Astrocyte (in vitro differentiated cells and primary cell): ENCODE results near the gene ZNF558. TPM values are rescaled to one million over a fixed set of nuclear protein-coding genes. Genes with fewer than 3 reads are reported as not detected.

Source experiments
- DNase-seq: peaks from one replicate; pipeline ENCODE4 v3.0.0-alpha.2; 2010; ENCODE audit warnings: low read depth
- FAIRE-seq: peaks from 2 replicates; lab custom pipeline; 2011; peaks lifted over from hg19 to GRCh38; lab: Jason Lieb, UNC
- H2AFZ ChIP-seq: 2 replicates; pipeline ENCODE4 v1.6.0; 2012; ENCODE audit warnings: low read depth, low read length, inconsistent platforms
- H3K27ac ChIP-seq: 2 replicates; pipeline ENCODE4 v1.5.1; 2011; ENCODE audit warnings: low read depth, low read length, inconsistent platforms
- H3K27me3 ChIP-seq: 2 replicates; pipeline ENCODE4 v1.6.0; 2011; ENCODE audit warnings: low read length, inconsistent platforms; ENCODE audit not compliant: insufficient read depth
- H3K36me3 ChIP-seq: 2 replicates; pipeline ENCODE4 v1.5.1; 2011; ENCODE audit warnings: low read length, inconsistent platforms; ENCODE audit not compliant: insufficient read depth
- H3K4me1 ChIP-seq: 2 replicates; pipeline ENCODE4 v1.5.1; 2011; ENCODE audit warnings: low read length, inconsistent platforms; ENCODE audit not compliant: insufficient read depth
- H3K4me2 ChIP-seq: 2 replicates; pipeline ENCODE4 v1.6.0; 2012; ENCODE audit warnings: low read length, inconsistent platforms
- H3K4me3 ChIP-seq: 2 replicates; pipeline ENCODE4 v1.5.1; 2011; ENCODE audit warnings: low read depth, mild to moderate bottlenecking, low read length, inconsistent platforms; ENCODE audit not compliant: insufficient read depth
- H3K79me2 ChIP-seq: 2 replicates; pipeline ENCODE4 v1.6.0; 2012; ENCODE audit warnings: mild to moderate bottlenecking, low read length, inconsistent platforms; ENCODE audit not compliant: insufficient read depth
- H3K9ac ChIP-seq: 2 replicates; pipeline ENCODE4 v1.6.0; 2012; ENCODE audit warnings: mild to moderate bottlenecking, low read length, inconsistent platforms
- H3K9me3 ChIP-seq: 2 replicates; pipeline ENCODE4 v1.5.1; 2012; ENCODE audit warnings: low read depth, mild to moderate bottlenecking, low read length, inconsistent platforms; ENCODE audit not compliant: insufficient read depth
- H4K20me1 ChIP-seq: 2 replicates; pipeline ENCODE4 v1.6.0; 2012; ENCODE audit warnings: low read length, inconsistent platforms; ENCODE audit not compliant: insufficient read depth
- H3K27ac Mint-ChIP-seq: one replicate; pipeline ENCODE4 v1.8.0; 2021; ENCODE audit warnings: mild to moderate bottlenecking, mixed read lengths; ENCODE audit not compliant: unreplicated experiment
- H3K27me3 Mint-ChIP-seq: one replicate; pipeline ENCODE4 v1.8.0; 2021; ENCODE audit warnings: low read depth, mixed read lengths; ENCODE audit not compliant: unreplicated experiment
- H3K36me3 Mint-ChIP-seq: one replicate; pipeline ENCODE4 v1.8.0; 2021; ENCODE audit warnings: low read depth, mixed read lengths; ENCODE audit not compliant: unreplicated experiment
- H3K4me1 Mint-ChIP-seq: one replicate; pipeline ENCODE4 v1.8.0; 2021; ENCODE audit warnings: low read depth, mixed read lengths; ENCODE audit not compliant: unreplicated experiment
- H3K4me3 Mint-ChIP-seq: one replicate; pipeline ENCODE4 v1.8.0; 2021; ENCODE audit warnings: mild to moderate bottlenecking, moderate library complexity, mixed read lengths; ENCODE audit not compliant: unreplicated experiment
- H3K9me3 Mint-ChIP-seq: one replicate; pipeline ENCODE4 v1.8.0; 2021; ENCODE audit warnings: mild to moderate bottlenecking, mixed read lengths; ENCODE audit not compliant: unreplicated experiment
- EZH2 ChIP-seq: IDR thresholded peaks from 2 replicates; pipeline ENCODE4 v1.6.1; 2012; ENCODE audit warnings: mild to moderate bottlenecking, low read length, inconsistent platforms; ENCODE audit not compliant: insufficient read depth
- total RNA-seq: library from RNA; stranded (reverse); gene quantifications from 2 replicates; pipeline ENCODE4 v1.2.1, GENCODE V29; 2021
- TF ChIP-seq, protein P1 (sequence below): IDR thresholded peaks from 2 replicates; pipeline ENCODE4 v1.5.1; 2011; ENCODE audit warnings: low read depth, mild to moderate bottlenecking, inconsistent platforms, low read length, moderate library complexity; ENCODE audit not compliant: insufficient read depth

Gene ZNF558
- total RNA-seq, 1 donor from 2014 or later, result not detected

DNA sequence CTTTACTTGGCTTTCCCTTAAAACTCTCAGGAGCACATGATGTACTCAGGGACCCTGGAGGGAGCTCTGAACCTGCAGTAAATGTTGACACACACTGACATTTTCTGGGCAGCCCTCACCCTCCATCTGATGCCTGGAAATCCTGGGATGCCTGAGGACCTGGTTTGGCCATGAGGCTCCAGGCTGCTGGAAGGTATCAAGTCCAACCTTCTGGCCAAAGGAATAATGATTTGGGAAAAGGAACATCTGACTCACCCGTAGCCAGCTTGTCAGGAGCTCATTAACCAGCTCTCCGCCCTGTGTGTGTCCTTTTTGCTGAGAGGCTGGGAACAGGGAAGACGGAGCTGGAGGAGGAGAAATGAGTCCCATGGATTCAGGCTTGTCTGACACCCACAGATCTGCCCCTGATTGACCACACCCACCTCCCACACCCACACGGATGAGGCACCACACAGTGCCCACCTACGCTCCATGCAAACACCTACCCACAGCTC is 10.3 kb downstream of the ZNF558 start:
- Histone ChIP-seq H2AFZ (no peak overlapping the region), H3K79me2 (no peaks in the 10 kb centered on the region), H3K4me3 (no peak overlapping the region), H3K9me3 (peaks cover 7% of the 10 kb centered on the region), H3K27me3 (no peaks in the 10 kb centered on the region), H3K4me1 (no peaks in the 10 kb centered on the region), H3K9ac (no peak overlapping the region), H3K27ac (no peak overlapping the region), H4K20me1 (no peaks in the 10 kb centered on the region), H3K36me3 (peaks cover 19% of the 10 kb centered on the region), H3K4me2 (no peak overlapping the region)
- Mint-ChIP-seq H3K4me3 (no peak overlapping the region), H3K27ac (no peak overlapping the region), H3K36me3 (no peaks in the 10 kb centered on the region), H3K9me3 (peaks cover 30% of the 10 kb centered on the region), H3K27me3 (no peaks in the 10 kb centered on the region), H3K4me1 (no peaks in the 10 kb centered on the region)
- FAIRE-seq, result no peak
- no peak for TF ChIP-seq EZH2
- TF ChIP-seq, protein P1, sequence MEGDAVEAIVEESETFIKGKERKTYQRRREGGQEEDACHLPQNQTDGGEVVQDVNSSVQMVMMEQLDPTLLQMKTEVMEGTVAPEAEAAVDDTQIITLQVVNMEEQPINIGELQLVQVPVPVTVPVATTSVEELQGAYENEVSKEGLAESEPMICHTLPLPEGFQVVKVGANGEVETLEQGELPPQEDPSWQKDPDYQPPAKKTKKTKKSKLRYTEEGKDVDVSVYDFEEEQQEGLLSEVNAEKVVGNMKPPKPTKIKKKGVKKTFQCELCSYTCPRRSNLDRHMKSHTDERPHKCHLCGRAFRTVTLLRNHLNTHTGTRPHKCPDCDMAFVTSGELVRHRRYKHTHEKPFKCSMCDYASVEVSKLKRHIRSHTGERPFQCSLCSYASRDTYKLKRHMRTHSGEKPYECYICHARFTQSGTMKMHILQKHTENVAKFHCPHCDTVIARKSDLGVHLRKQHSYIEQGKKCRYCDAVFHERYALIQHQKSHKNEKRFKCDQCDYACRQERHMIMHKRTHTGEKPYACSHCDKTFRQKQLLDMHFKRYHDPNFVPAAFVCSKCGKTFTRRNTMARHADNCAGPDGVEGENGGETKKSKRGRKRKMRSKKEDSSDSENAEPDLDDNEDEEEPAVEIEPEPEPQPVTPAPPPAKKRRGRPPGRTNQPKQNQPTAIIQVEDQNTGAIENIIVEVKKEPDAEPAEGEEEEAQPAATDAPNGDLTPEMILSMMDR, result no peak
- DNase-seq, result peak; percentile 63

DNA sequence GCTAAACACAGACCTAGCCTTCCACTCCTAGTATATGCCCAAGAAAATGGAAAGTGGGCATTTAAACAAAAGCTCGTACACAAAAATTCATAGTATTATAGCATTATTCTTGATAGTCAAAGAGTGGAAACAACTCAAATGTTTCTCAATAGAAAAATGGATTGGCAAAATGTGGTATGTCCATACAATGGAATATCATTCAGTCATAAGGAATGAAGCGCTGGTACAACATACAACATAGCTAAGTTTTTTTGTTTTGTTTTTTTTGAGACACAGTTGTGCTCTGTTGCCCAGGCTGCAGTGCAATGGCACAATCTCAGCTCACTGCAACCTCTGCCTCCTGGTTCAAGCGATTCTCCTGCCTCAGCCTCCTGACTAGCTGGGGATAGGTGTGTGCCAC is 11.9 kb downstream of the ZNF558 start:
- H3K9me3 Mint-ChIP-seq, result peaks cover 29% of the 10 kb centered on the region
- Histone ChIP-seq H4K20me1 (no peaks in the 10 kb centered on the region), H3K4me1 (no peaks in the 10 kb centered on the region), H3K4me2 (no peak overlapping the region), H2AFZ (no peak overlapping the region), H3K27me3 (no peaks in the 10 kb centered on the region), H3K36me3 (peaks cover 23% of the 10 kb centered on the region), H3K79me2 (no peaks in the 10 kb centered on the region), H3K4me3 (no peak overlapping the region), H3K9ac (no peak overlapping the region), H3K9me3 (peaks cover 14% of the 10 kb centered on the region), H3K27ac (no peak overlapping the region)
- FAIRE-seq (no peak), DNase-seq (no peak)
- H3K4me1 Mint-ChIP-seq, result no peaks in the 10 kb centered on the region
- no peak overlapping the region for H3K27ac Mint-ChIP-seq
- H3K36me3 Mint-ChIP-seq, result no peaks in the 10 kb centered on the region
- H3K4me3 Mint-ChIP-seq, result no peak overlapping the region
- TF ChIP-seq, protein P1, result no peak
- TF ChIP-seq EZH2, result no peak
- H3K27me3 Mint-ChIP-seq, result no peaks in the 10 kb centered on the region

DNA sequence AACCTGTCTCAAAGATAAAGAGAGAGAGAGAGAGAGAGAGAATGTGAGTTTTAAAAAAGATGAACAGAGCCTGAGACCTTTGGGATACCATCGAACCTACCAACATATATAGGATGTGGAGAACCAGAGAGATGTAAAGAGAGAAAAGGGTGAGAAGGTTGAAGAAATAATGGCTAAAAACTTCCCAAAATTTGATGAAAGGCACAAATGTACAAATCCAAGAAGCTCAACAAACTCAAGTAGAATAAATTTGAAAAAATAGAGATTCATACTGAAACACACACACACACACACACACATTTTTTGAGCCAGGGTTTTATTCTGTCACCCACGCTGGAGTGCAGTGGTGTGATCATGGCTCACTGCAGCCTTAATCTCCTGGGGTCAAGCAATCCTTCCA is 16.3 kb downstream of the ZNF558 start:
- Histone ChIP-seq H3K27ac (no peak overlapping the region), H3K4me1 (no peaks in the 10 kb centered on the region), H3K9ac (no peak overlapping the region), H3K27me3 (no peaks in the 10 kb centered on the region), H3K79me2 (no peaks in the 10 kb centered on the region), H3K9me3 (peaks cover 48% of the 10 kb centered on the region), H3K4me2 (no peak overlapping the region), H2AFZ (no peak overlapping the region), H3K36me3 (peaks cover 49% of the 10 kb centered on the region), H3K4me3 (no peak overlapping the region), H4K20me1 (no peaks in the 10 kb centered on the region)
- peaks cover 19% of the 10 kb centered on the region for H3K9me3 Mint-ChIP-seq
- no peak overlapping the region for H3K27ac Mint-ChIP-seq
- no peak for DNase-seq
- H3K4me1 Mint-ChIP-seq, result no peaks in the 10 kb centered on the region
- no peaks in the 10 kb centered on the region for H3K36me3 Mint-ChIP-seq
- H3K27me3 Mint-ChIP-seq, result no peaks in the 10 kb centered on the region
- TF ChIP-seq EZH2, result no peak
- TF ChIP-seq, protein P1, result no peak
- no peak for FAIRE-seq
- no peak overlapping the region for H3K4me3 Mint-ChIP-seq
